SK-N-SH (cell line): ENCODE results near the gene TSEN15. TPM values are rescaled to one million over a fixed set of nuclear protein-coding genes. Genes with fewer than 3 reads are reported as not detected.

Experiments used
- CTCF ChIA-PET: fragments of 300-600, 350-600 bp; formaldehyde crosslinking; extraction: SDS; loops from one replicate; lab custom pipeline; 2021; lab: Yijun Ruan, JAX
- POLR2A ChIA-PET: fragments of 350-600 bp; sonication (Branson Sonifier 250); formaldehyde crosslinking; extraction: SDS; loops from one replicate; lab custom pipeline; 2020; ENCODE audit warnings: antibody characterized with exemption, inconsistent platforms; lab: Yijun Ruan, JAX
- DNase-seq: peaks from one replicate; pipeline ENCODE4 v3.0.0; 2012
- H2AFZ ChIP-seq: fragments of 200-600 bp; sonication (generic); 2 replicates; pipeline ENCODE4 v1.8.1; 2016; ENCODE audit warnings: antibody characterized with exemption, mild to moderate bottlenecking, low read depth
- H3F3A ChIP-seq: fragments of 200-600 bp; sonication (generic); replicated peaks from 2 replicates; pipeline ENCODE3; 2016; ENCODE audit warnings: antibody characterized with exemption, mild to moderate bottlenecking; ENCODE audit not compliant: insufficient read depth
- H3K27ac ChIP-seq, 2 experiments: fragments of 200-500 bp in 1 of 2; fragments of 200-600 bp in 1 of 2; sonication (Bioruptor generic) in 1 of 2; sonication (generic), shearing (Covaris generic) in 1 of 2; 2 replicates each; pipeline versions ENCODE4 v1.5.1 to v1.6.1; 2014 to 2016; ENCODE audit warnings: low read depth in 2 of 2, inconsistent platforms in 1 of 2, low read length in 1 of 2, mild to moderate bottlenecking in 1 of 2, mixed read lengths in 1 of 2
- H3K27me3 ChIP-seq: fragments of 200-600 bp; sonication (generic), shearing (Covaris generic); 2 replicates; pipeline ENCODE4 v1.6.1; 2016; ENCODE audit warnings: mixed run types; ENCODE audit not compliant: insufficient read depth
- H3K36me3 ChIP-seq, 2 experiments: fragments of 200-500 bp in 1 of 2; fragments of 200-600 bp in 1 of 2; sonication (Bioruptor generic) in 1 of 2; sonication (generic) in 1 of 2; replicated peaks in 1 of 2; 2 replicates each; pipeline versions ENCODE3 to v1.5.1; 2014 to 2016; ENCODE audit warnings: low read length in 1 of 2, mild to moderate bottlenecking in 1 of 2; ENCODE audit not compliant: insufficient read depth in 2 of 2, control insufficient read depth in 1 of 2
- H3K4me1 ChIP-seq, 2 experiments: fragments of 200-500 bp in 1 of 2; fragments of 200-600 bp in 1 of 2; sonication (Bioruptor generic) in 1 of 2; sonication (generic), shearing (Covaris generic) in 1 of 2; 2 replicates each; pipeline versions ENCODE4 v1.5.1 to v1.6.1; 2014 to 2016; ENCODE audit warnings: low read depth in 1 of 2, low read length in 1 of 2, mixed run types in 1 of 2; ENCODE audit not compliant: insufficient read depth in 2 of 2, control insufficient read depth in 1 of 2
- H3K4me2 ChIP-seq: fragments of 200-600 bp; sonication (generic), shearing (Covaris generic); 2 replicates; pipeline ENCODE4 v1.6.1; 2017; ENCODE audit warnings: mixed run types
- H3K4me3 ChIP-seq, 2 experiments: fragments of 200-500 bp in 1 of 2; fragments of 200-600 bp in 1 of 2; sonication (Bioruptor generic) in 1 of 2; sonication (generic), shearing (Covaris generic) in 1 of 2; 2 replicates each; pipeline versions ENCODE4 v1.5.1 to v1.8.1; 2014 to 2016; ENCODE audit warnings: low read depth in 2 of 2, inconsistent platforms in 1 of 2, low read length in 1 of 2, mild to moderate bottlenecking in 1 of 2, mixed read lengths in 1 of 2, moderate library complexity in 1 of 2
- H3K79me2 ChIP-seq: fragments of 200-600 bp; sonication (generic); 2 replicates; pipeline ENCODE4 v1.8.1; 2017; ENCODE audit warnings: mild to moderate bottlenecking; ENCODE audit not compliant: insufficient read depth
- H3K9ac ChIP-seq: fragments of 200-600 bp; sonication (generic); 2 replicates; pipeline ENCODE4 v1.6.1; 2017; ENCODE audit warnings: mixed run types
- H3K9me2 ChIP-seq: fragments of 200-600 bp; sonication (generic); 2 replicates; pipeline ENCODE4 v1.6.1; 2017; ENCODE audit warnings: mixed run types
- H3K9me3 ChIP-seq: fragments of 200-600 bp; sonication (generic); 2 replicates; pipeline ENCODE4 v1.6.1; 2017; ENCODE audit warnings: mixed run types, mild to moderate bottlenecking, moderate library complexity
- H4K20me1 ChIP-seq: fragments of 200-600 bp; sonication (generic); 2 replicates; pipeline ENCODE4 v1.6.1; 2017; ENCODE audit warnings: mild to moderate bottlenecking, mixed run types; ENCODE audit not compliant: insufficient read depth
- CHD2 ChIP-seq: fragments of 150-350 bp; IDR thresholded peaks from 2 replicates; pipeline ENCODE4 v1.6.1; 2018; ENCODE audit warnings: low read length; ENCODE audit not compliant: partially characterized antibody
- CTCF ChIP-seq: fragments of 200-600 bp; sonication (generic); IDR thresholded peaks from 2 replicates; pipeline ENCODE4 v1.6.1; 2017; ENCODE audit warnings: antibody characterized with exemption, mild to moderate bottlenecking, moderate library complexity
- ELF1 ChIP-seq: IDR thresholded peaks from 2 replicates; pipeline ENCODE4 v1.4.0; 2012
- EZH2phosphoT487 ChIP-seq: fragments of 200-600 bp; sonication (generic); IDR thresholded peaks from 2 replicates; pipeline ENCODE4 v1.6.1; 2017; ENCODE audit warnings: low read depth, mixed run types, mild to moderate bottlenecking, antibody characterized with exemption, moderate library complexity, borderline replicate concordance
- FOSL2 ChIP-seq: IDR thresholded peaks from 2 replicates; pipeline ENCODE4 v1.4.0; 2012; ENCODE audit warnings: low read depth, mild to moderate bottlenecking, moderate library complexity, borderline replicate concordance
- FOXM1 ChIP-seq: IDR thresholded peaks from 2 replicates; pipeline ENCODE4 v1.4.0; 2012; ENCODE audit warnings: low read depth, mild to moderate bottlenecking
- GABPA ChIP-seq: IDR thresholded peaks from 2 replicates; pipeline ENCODE4 v1.4.0; 2012; ENCODE audit warnings: low read depth, mild to moderate bottlenecking
- JUND ChIP-seq: IDR thresholded peaks from 2 replicates; pipeline ENCODE4 v1.4.0; 2012
- MEF2A ChIP-seq: IDR thresholded peaks from 2 replicates; pipeline ENCODE4 v1.4.0; 2012; ENCODE audit warnings: low read depth, borderline replicate concordance
- MXI1 ChIP-seq: IDR thresholded peaks from 2 replicates; pipeline ENCODE4 v1.6.1; 2012; ENCODE audit warnings: mild to moderate bottlenecking, low read depth, low read length, improper control_type of control experiment
- NRF1 ChIP-seq: IDR thresholded peaks from 2 replicates; pipeline ENCODE4 v1.6.1; 2012; ENCODE audit warnings: low read depth, mild to moderate bottlenecking, low read length
- POLR2AphosphoS5 ChIP-seq: IDR thresholded peaks from 2 replicates; pipeline ENCODE4 v1.6.1; 2012; ENCODE audit warnings: low read depth, low read length
- RAD21 ChIP-seq: IDR thresholded peaks from 2 replicates; pipeline ENCODE4 v1.6.1; 2012; ENCODE audit warnings: mild to moderate bottlenecking, low read length
- REST ChIP-seq: IDR thresholded peaks from 2 replicates; pipeline ENCODE4 v1.6.1; 2012; ENCODE audit warnings: mild to moderate bottlenecking, low read depth, low read length, moderate library complexity
- USF1 ChIP-seq: IDR thresholded peaks from 2 replicates; pipeline ENCODE4 v1.4.0; 2012; ENCODE audit warnings: low read depth, borderline replicate concordance
- YY1 ChIP-seq: IDR thresholded peaks from 2 replicates; pipeline ENCODE4 v1.4.0; 2012; ENCODE audit warnings: low read depth, mild to moderate bottlenecking
- WGBS: methylation state at CpG from one replicate; pipeline ENCODE4 v1.1.6; 2017; ENCODE audit warnings: low lambda C conversion rate; 5-methylcytosine and 5-hydroxymethylcytosine counted together
- polyA plus RNA-seq, 3 experiments: library from polyadenylated mRNA; depleted of rRNA; stranded (reverse); fragments of >200 nt; gene quantifications; 2 replicates each; pipeline ENCODE4 v1.2.3, GENCODE V29; 2012
- TF ChIP-seq, protein P1 (sequence below): IDR thresholded peaks from 2 replicates; pipeline ENCODE4 v1.4.0; 2012; ENCODE audit warnings: low read depth

Gene TSEN15
- polyA plus RNA-seq, 1 of the 3 experiments (the other 2 are of a cell fraction): 29.0 TPM

GRCh38 chr1:184035719-184036516 is 15.6 kb upstream of the TSEN15 start:
- peak overlapping the region; percentile 68 to 75 for H3K4me3 ChIP-seq
- peak overlapping the region; percentile 43; the same call in 1 of the 2 replicates for H3K9ac ChIP-seq
- no peaks in the 10 kb centered on the region for H3K9me2 ChIP-seq
- no peak overlapping the region for H3K27ac ChIP-seq
- H3K27me3 ChIP-seq: no peaks in the 10 kb centered on the region
- ChIA-PET CTCF (interaction anchor here (0.8 to 1.9 kb wide), 5 partner anchors 13 to 380 kb away, joined by 3 to 5 read pairs (median 4); no protein-coding TSS in a partner anchor), POLR2A (no interaction called here)
- H3F3A ChIP-seq: peaks cover 12% of the 10 kb centered on the region
- no peak for DNase-seq
- peak overlapping the region; percentile 88 for H3K4me2 ChIP-seq
- H3K36me3 ChIP-seq: no peaks in the 10 kb centered on the region
- H2AFZ ChIP-seq: peak overlapping the region; percentile 84
- no peaks in the 10 kb centered on the region for H3K79me2 ChIP-seq
- TF ChIP-seq POLR2AphosphoS5: no peak
- TF ChIP-seq, protein P1, sequence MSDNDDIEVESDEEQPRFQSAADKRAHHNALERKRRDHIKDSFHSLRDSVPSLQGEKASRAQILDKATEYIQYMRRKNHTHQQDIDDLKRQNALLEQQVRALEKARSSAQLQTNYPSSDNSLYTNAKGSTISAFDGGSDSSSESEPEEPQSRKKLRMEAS: no peak
- no peak for TF ChIP-seq YY1
- TF ChIP-seq RAD21: no peak
- TF ChIP-seq REST: no peak
- TF ChIP-seq EZH2phosphoT487: no peak
- TF ChIP-seq MXI1: no peak
- no peak for TF ChIP-seq FOXM1
- TF ChIP-seq CTCF: no peak
- TF ChIP-seq FOSL2: no peak
- TF ChIP-seq JUND: no peak
- TF ChIP-seq CHD2: no peak
- TF ChIP-seq MEF2A: no peak
- no peak for TF ChIP-seq GABPA
- TF ChIP-seq NRF1: no peak
- no peak for TF ChIP-seq ELF1
- no peak for TF ChIP-seq USF1
- TF ChIP-seq, all 33 proteins: peak for 0
- H3K4me1 ChIP-seq: peaks cover 4 to 23% of the 10 kb centered on the region in 2 experiments; a peak in 2 of 4 replicates
- H4K20me1 ChIP-seq: no peaks in the 10 kb centered on the region
- H3K9me3 ChIP-seq: no peaks in the 10 kb centered on the region
- WGBS: 43% methylated on average over 31 of the region's 31 CpGs
